HL-60 (cell line): ENCODE measurements around the gene ZNF597.

Experiments
- DNase-seq, 2 experiments: peaks; one replicate each; pipeline ENCODE4 v3.0.0-alpha.2; 2010 to 2020; ENCODE audit warnings: low read depth in 1 of 2, low spot score in 1 of 2
- H3K27ac ChIP-seq: fragments of 250-450 bp; sonication (Bioruptor Pico); replicated peaks from 2 replicates; pipeline ENCODE4 v1.5.1; 2020; ENCODE audit warnings: mild to moderate bottlenecking, moderate library complexity
- H3K27me3 ChIP-seq: fragments of 250-450 bp; sonication (Bioruptor Pico); 2 replicates; pipeline ENCODE4 v1.5.1; 2021; ENCODE audit warnings: mild to moderate bottlenecking, moderate library complexity; ENCODE audit not compliant: insufficient read depth, poor library complexity, severe bottlenecking
- H3K4me3 ChIP-seq: replicated peaks from 2 replicates; pipeline ENCODE4 v1.5.1; 2011; ENCODE audit warnings: mild to moderate bottlenecking, control low read depth, low read length; ENCODE audit not compliant: insufficient read depth
- GABPA ChIP-seq: IDR thresholded peaks from 2 replicates; pipeline ENCODE4 v1.6.1; 2012; ENCODE audit warnings: low read depth
- POLR2AphosphoS5 ChIP-seq: IDR thresholded peaks from 2 replicates; pipeline ENCODE4 v1.6.1; 2012; ENCODE audit warnings: low read depth
- SPI1 ChIP-seq: IDR thresholded peaks from 2 replicates; pipeline ENCODE4 v1.6.1; 2012; ENCODE audit warnings: low read depth, mild to moderate bottlenecking, borderline replicate concordance
- TF ChIP-seq, protein P1 (sequence below): IDR thresholded peaks from one replicate; pipeline ENCODE4 v1.5.1; 2011; ENCODE audit warnings: low read length, control low read depth, inconsistent platforms; ENCODE audit not compliant: insufficient read depth
- TF ChIP-seq, protein P2 (sequence below): IDR thresholded peaks from 2 replicates; pipeline ENCODE4 v1.6.1; 2012; ENCODE audit warnings: low read depth; ENCODE audit not compliant: insufficient replicate concordance

Gene ZNF597

DNA sequence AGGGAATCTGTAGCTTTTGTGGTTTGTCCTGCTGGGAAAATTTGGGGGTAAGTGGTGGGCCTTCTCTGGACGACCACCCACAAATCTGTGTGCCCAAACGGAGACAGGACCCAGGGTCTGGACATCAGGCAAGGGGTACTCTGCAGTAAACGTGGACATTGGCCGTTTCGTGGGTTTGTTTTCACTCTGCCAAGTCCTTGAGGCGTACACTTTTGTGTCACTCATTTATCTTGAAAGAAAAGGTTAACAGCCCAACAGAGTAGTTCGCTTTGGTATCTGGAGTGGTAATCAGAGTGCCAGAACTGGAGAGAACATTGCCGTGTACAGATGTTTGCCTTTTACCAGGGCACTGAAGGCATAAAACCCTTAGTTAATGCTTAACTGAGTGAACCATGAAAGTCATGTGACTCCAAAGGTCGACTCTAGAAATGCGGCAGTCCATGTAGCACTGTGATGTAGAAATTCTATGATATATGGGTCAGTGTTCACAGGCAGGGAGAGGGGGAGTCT lies 15.6 kb upstream of the ZNF597 start:
- TF ChIP-seq, protein P1, sequence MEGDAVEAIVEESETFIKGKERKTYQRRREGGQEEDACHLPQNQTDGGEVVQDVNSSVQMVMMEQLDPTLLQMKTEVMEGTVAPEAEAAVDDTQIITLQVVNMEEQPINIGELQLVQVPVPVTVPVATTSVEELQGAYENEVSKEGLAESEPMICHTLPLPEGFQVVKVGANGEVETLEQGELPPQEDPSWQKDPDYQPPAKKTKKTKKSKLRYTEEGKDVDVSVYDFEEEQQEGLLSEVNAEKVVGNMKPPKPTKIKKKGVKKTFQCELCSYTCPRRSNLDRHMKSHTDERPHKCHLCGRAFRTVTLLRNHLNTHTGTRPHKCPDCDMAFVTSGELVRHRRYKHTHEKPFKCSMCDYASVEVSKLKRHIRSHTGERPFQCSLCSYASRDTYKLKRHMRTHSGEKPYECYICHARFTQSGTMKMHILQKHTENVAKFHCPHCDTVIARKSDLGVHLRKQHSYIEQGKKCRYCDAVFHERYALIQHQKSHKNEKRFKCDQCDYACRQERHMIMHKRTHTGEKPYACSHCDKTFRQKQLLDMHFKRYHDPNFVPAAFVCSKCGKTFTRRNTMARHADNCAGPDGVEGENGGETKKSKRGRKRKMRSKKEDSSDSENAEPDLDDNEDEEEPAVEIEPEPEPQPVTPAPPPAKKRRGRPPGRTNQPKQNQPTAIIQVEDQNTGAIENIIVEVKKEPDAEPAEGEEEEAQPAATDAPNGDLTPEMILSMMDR = no peak
- TF ChIP-seq, protein P2, sequence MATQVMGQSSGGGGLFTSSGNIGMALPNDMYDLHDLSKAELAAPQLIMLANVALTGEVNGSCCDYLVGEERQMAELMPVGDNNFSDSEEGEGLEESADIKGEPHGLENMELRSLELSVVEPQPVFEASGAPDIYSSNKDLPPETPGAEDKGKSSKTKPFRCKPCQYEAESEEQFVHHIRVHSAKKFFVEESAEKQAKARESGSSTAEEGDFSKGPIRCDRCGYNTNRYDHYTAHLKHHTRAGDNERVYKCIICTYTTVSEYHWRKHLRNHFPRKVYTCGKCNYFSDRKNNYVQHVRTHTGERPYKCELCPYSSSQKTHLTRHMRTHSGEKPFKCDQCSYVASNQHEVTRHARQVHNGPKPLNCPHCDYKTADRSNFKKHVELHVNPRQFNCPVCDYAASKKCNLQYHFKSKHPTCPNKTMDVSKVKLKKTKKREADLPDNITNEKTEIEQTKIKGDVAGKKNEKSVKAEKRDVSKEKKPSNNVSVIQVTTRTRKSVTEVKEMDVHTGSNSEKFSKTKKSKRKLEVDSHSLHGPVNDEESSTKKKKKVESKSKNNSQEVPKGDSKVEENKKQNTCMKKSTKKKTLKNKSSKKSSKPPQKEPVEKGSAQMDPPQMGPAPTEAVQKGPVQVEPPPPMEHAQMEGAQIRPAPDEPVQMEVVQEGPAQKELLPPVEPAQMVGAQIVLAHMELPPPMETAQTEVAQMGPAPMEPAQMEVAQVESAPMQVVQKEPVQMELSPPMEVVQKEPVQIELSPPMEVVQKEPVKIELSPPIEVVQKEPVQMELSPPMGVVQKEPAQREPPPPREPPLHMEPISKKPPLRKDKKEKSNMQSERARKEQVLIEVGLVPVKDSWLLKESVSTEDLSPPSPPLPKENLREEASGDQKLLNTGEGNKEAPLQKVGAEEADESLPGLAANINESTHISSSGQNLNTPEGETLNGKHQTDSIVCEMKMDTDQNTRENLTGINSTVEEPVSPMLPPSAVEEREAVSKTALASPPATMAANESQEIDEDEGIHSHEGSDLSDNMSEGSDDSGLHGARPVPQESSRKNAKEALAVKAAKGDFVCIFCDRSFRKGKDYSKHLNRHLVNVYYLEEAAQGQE = no peak
- TF ChIP-seq POLR2AphosphoS5 = no peak
- no peak for TF ChIP-seq SPI1
- no peak for TF ChIP-seq GABPA
- H3K27me3 ChIP-seq = no peaks in the 10 kb centered on the region
- peak overlapping the region; percentile 90 for H3K4me3 ChIP-seq
- DNase-seq = peak in 1 of 2 experiments; percentile 30
- peak overlapping the region; percentile 97 for H3K27ac ChIP-seq

DNA sequence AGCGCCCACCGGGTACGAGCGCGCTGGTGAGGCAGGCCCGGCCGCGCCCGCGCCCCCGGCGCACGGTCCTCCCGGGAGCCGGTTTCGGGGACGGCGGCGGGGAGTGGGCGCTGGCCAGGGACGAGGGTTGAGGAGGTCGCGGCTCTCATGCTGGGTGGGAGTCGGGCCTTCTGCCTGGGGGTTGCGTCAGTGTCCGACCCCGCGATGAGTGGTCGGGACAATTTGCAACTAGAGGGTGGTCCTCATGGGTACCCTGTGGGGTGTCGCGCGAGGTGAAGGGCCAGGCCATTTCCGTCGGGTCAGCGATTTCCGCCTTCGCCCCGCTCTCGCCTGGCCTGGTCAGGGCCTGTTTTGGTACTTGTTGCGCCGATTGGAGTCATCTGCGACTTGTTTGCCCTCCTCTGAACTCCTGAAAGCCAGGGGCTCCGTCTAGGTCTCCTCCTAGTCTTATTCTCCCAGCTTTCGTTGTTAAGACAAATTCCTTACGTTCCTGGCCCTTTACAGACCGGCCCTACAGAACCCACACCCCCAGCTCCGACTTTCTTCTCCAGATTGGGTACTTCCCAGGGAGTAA lies 15.1 kb upstream of the ZNF597 start:
- TF ChIP-seq GABPA (no peak), SPI1 (no peak)
- Histone ChIP-seq H3K27ac (peak overlapping the region; percentile 97), H3K27me3 (no peaks in the 10 kb centered on the region), H3K4me3 (peak overlapping the region; percentile 90)
- no peak for DNase-seq

DNA sequence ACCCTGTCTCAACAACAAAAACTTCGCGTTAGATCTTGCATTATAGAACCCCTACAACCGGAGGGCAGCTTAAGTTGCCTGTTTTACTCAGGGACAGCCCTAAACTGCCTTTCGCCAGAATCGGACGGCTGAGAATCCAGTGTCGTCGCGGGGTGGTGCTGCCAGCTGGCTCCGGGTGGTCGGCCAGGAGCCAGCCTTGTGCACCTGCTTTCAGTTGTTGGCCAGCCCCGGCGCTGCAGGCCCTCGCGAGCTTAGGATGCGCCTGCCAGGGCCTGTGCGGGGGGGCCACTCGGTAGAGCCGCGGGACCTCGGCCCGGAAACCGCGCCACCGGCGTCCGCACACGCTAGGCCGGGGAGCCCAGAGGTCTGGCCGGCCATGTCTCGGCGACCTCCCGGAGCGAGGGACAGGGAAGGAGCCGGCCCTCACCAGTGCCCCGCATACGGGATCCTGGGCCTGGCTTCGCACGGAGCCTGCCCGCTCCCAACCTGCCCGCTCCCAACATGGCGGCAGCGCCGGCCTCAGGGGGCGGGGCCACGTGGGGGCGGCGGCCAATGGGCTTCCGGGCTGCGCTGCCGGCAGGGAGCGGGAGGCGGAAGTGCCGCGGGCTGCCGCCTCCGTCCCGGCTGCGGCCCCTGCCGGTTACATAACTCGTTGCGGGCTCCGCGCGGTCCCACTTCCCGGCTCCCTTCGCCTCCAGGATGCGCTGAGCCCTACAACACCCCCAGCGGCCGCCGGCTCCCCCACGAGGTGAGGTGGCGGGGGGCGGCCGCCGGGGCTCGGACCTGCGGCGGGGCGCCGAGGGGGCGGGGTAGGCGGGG lies 14.3 kb upstream of the ZNF597 start:
- TF ChIP-seq, protein P1 = peak; percentile 3
- TF ChIP-seq GABPA (peak; percentile 64), SPI1 (peak; percentile 72), POLR2AphosphoS5 (peak; percentile 63; the same call in 1 of the 2 replicates)
- TF ChIP-seq, protein P2 = peak; percentile 24
- H3K27ac ChIP-seq = peak overlapping the region; percentile 97
- no peaks in the 10 kb centered on the region for H3K27me3 ChIP-seq
- DNase-seq = peak; percentile 87 to 88
- peak overlapping the region; percentile 90 for H3K4me3 ChIP-seq

DNA sequence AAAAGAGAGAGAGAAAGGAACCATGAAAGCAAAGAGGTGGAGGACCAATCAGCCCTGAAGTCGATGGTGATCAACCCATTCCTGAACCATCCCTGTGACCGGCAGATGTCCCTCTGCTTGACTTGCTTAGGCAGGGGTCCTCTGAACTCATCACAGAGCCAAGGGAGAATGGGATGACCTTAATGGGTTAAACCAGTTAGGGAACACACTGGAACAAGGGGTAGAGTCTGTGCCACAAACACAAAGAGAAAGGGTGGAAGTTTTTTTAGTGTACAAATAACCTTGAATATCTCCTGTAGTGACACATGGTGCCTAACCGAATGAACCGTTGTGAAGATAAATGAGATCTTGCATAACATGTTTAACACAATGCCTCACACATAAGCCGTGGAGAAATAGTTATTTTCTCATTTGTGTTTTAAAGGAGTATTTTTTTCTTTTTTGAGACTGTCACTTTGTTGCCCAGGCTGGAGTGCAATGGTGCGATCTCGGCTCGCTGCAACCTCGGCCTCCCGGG lies 11.4 kb upstream of the ZNF597 start:
- H3K27me3 ChIP-seq = no peaks in the 10 kb centered on the region
- no peak for TF ChIP-seq SPI1
- TF ChIP-seq GABPA = no peak
- TF ChIP-seq, protein P1 = no peak
- TF ChIP-seq POLR2AphosphoS5 = no peak
- TF ChIP-seq, protein P2 = no peak
- no peak overlapping the region for H3K27ac ChIP-seq
- H3K4me3 ChIP-seq = no peak overlapping the region
- no peak for DNase-seq
